ENCODE measurements around the gene HOXC12.

Gene HOXC12

GRCh38 chr12:53963005-53963404, 8.3 kb downstream of the HOXC12 start:
- no peak overlapping the region for H3K4me3 ChIP-seq (ENCODE audit: low read depth in 1 of 2, low read length in 2 of 2)
- H4K20me1 ChIP-seq (ENCODE audit: insufficient read depth, low read length): no peaks in the 10 kb centered on the region
- no peak for DNase-seq
- no peaks in the 10 kb centered on the region for H3K36me3 ChIP-seq (ENCODE audit: insufficient read depth, low read length)
- H3K27me3 ChIP-seq (ENCODE audit: insufficient read depth, low read length, poor library complexity): peaks cover 61% of the 10 kb centered on the region
- H3K9ac ChIP-seq (ENCODE audit: low read depth, low read length): no peak overlapping the region
- H3K4me1 ChIP-seq (ENCODE audit: insufficient read depth, low read length): 0 out of 2 replicates have a peak, but pooled peaks cover 2% of the 10 kb centered on the region
- no peak for ATAC-seq (ENCODE audit: insufficient read depth, low read depth)
- TF ChIP-seq CTCF (IDR thresholded peaks at IDR 0.05; ENCODE audit: borderline replicate concordance, extremely low read depth, low read length, poor library complexity, severe bottlenecking): no peak
- no peaks in the 10 kb centered on the region for H3K79me2 ChIP-seq (ENCODE audit: insufficient read depth, low read length)
- no peaks in the 10 kb centered on the region for H3K9me3 ChIP-seq (ENCODE audit: insufficient read depth, low read length, severe bottlenecking)
- H3K4me2 ChIP-seq (ENCODE audit: insufficient read depth, low read length): no peak overlapping the region
- no peak overlapping the region for H3K27ac ChIP-seq (ENCODE audit: low read length)
- H2AFZ ChIP-seq (ENCODE audit: low read depth, low read length): no peak overlapping the region

GRCh38 chr12:53963434-53964314, 9.0 kb downstream of the HOXC12 start:
- no peak overlapping the region for H3K4me3 ChIP-seq (ENCODE audit: low read depth in 1 of 2, low read length in 2 of 2)
- H4K20me1 ChIP-seq (ENCODE audit: insufficient read depth, low read length): no peaks in the 10 kb centered on the region
- no peak overlapping the region for H3K9ac ChIP-seq (ENCODE audit: low read depth, low read length)
- H3K4me2 ChIP-seq (ENCODE audit: insufficient read depth, low read length): no peak overlapping the region
- H3K9me3 ChIP-seq (ENCODE audit: insufficient read depth, low read length, severe bottlenecking): no peaks in the 10 kb centered on the region
- no peaks in the 10 kb centered on the region for H3K79me2 ChIP-seq (ENCODE audit: insufficient read depth, low read length)
- H2AFZ ChIP-seq (ENCODE audit: low read depth, low read length): no peak overlapping the region
- DNase-seq (no peak), ATAC-seq (ENCODE audit: insufficient read depth, low read depth) (no peak)
- H3K4me1 ChIP-seq (ENCODE audit: insufficient read depth, low read length): 0 out of 2 replicates have a peak, but pooled peaks cover 2% of the 10 kb centered on the region
- peaks cover 59% of the 10 kb centered on the region for H3K27me3 ChIP-seq (ENCODE audit: insufficient read depth, low read length, poor library complexity)
- TF ChIP-seq CTCF (IDR thresholded peaks at IDR 0.05; ENCODE audit: borderline replicate concordance, extremely low read depth, low read length, poor library complexity, severe bottlenecking): no peak
- TF ChIP-seq EZH2 (IDR thresholded peaks at IDR 0.05; ENCODE audit: borderline replicate concordance, low read depth, low read length, severe bottlenecking): no peak
- no peak overlapping the region for H3K27ac ChIP-seq (ENCODE audit: low read length)
- no peaks in the 10 kb centered on the region for H3K36me3 ChIP-seq (ENCODE audit: insufficient read depth, low read length)

- ATAC-seq (ENCODE audit: insufficient read depth, low read depth): no peak
- no peak overlapping the region for H3K9ac ChIP-seq (ENCODE audit: low read depth, low read length)
- H3K79me2 ChIP-seq (ENCODE audit: insufficient read depth, low read length): no peaks in the 10 kb centered on the region
- H2AFZ ChIP-seq (ENCODE audit: low read depth, low read length): no peak overlapping the region
- H3K4me1 ChIP-seq (ENCODE audit: insufficient read depth, low read length): 0 out of 2 replicates have a peak, but pooled peaks cover 2% of the 10 kb centered on the region
- no peak overlapping the region for H3K27ac ChIP-seq (ENCODE audit: low read length)
- H3K4me3 ChIP-seq (ENCODE audit: low read depth in 1 of 2, low read length in 2 of 2): no peak overlapping the region
- H4K20me1 ChIP-seq (ENCODE audit: insufficient read depth, low read length): no peaks in the 10 kb centered on the region
- H3K9me3 ChIP-seq (ENCODE audit: insufficient read depth, low read length, severe bottlenecking): no peaks in the 10 kb centered on the region
- TF ChIP-seq CTCF (IDR thresholded peaks at IDR 0.05; ENCODE audit: borderline replicate concordance, extremely low read depth, low read length, poor library complexity, severe bottlenecking) (no peak), EZH2 (IDR thresholded peaks at IDR 0.05; ENCODE audit: borderline replicate concordance, low read depth, low read length, severe bottlenecking) (no peak)
- peaks cover 63% of the 10 kb centered on the region for H3K27me3 ChIP-seq (ENCODE audit: insufficient read depth, low read length, poor library complexity)
- H3K36me3 ChIP-seq (ENCODE audit: insufficient read depth, low read length): no peaks in the 10 kb centered on the region
- no peak for DNase-seq
- H3K4me2 ChIP-seq (ENCODE audit: insufficient read depth, low read length): no peak overlapping the region; the same call in 1 of the 2 replicates
Measured at GRCh38 chr12:53964315-53964713, 9.6 kb downstream of the HOXC12 start.
